MCF 10A (cell line): ENCODE results near the gene STK24. TPM values are rescaled to one million over a fixed set of nuclear protein-coding genes. Genes with fewer than 3 reads are reported as not detected.

Experiments used
- BruUV-seq: library from RNA; stranded (reverse); fragments of 400-500 nt; replicated peaks from 2 replicates; lab custom pipeline; 2021; lab: Mats Ljungman, UMichigan
- CTCF ChIA-PET: fragments of 300-600 bp; sonication (Branson Sonifier 250); formaldehyde crosslinking; extraction: SDS; loops from one replicate; lab custom pipeline; 2021; ENCODE audit warnings: antibody characterized with exemption, inconsistent platforms; lab: Yijun Ruan, JAX
- POLR2A ChIA-PET: fragments of 300-600, 350-650 bp; sonication (Branson Sonifier 250); formaldehyde crosslinking; extraction: SDS; loops from one replicate; lab custom pipeline; 2020; ENCODE audit warnings: antibody characterized with exemption, inconsistent platforms; lab: Yijun Ruan, JAX
- DNase-seq: peaks from one replicate; pipeline ENCODE4 v3.0.0-alpha.2; 2018; ENCODE audit not compliant: unreplicated experiment
- H3K27ac Mint-ChIP-seq: one replicate; pipeline ENCODE4 v1.8.0; 2022; ENCODE audit warnings: mild to moderate bottlenecking, low read depth, mixed read lengths; ENCODE audit not compliant: unreplicated experiment
- H3K27me3 Mint-ChIP-seq: one replicate; pipeline ENCODE4 v1.8.0; 2022; ENCODE audit warnings: mixed read lengths; ENCODE audit not compliant: insufficient read depth, unreplicated experiment
- H3K36me3 Mint-ChIP-seq: one replicate; pipeline ENCODE4 v1.8.0; 2022; ENCODE audit warnings: mild to moderate bottlenecking, moderate library complexity, mixed read lengths; ENCODE audit not compliant: insufficient read depth, unreplicated experiment
- H3K4me1 Mint-ChIP-seq: one replicate; pipeline ENCODE4 v1.8.0; 2022; ENCODE audit warnings: mixed read lengths; ENCODE audit not compliant: insufficient read depth, unreplicated experiment
- H3K4me3 Mint-ChIP-seq: one replicate; pipeline ENCODE4 v1.8.0; 2022; ENCODE audit warnings: mild to moderate bottlenecking, moderate library complexity, mixed read lengths; ENCODE audit not compliant: unreplicated experiment
- H3K9me3 Mint-ChIP-seq: one replicate; pipeline ENCODE4 v1.8.0; 2022; ENCODE audit warnings: mixed read lengths; ENCODE audit not compliant: unreplicated experiment
- CTCF ChIP-seq: fragments of 200-600 bp; IDR thresholded peaks from one replicate; pipeline ENCODE4 v1.8.0; 2022; ENCODE audit warnings: antibody characterized with exemption, mild to moderate bottlenecking; ENCODE audit not compliant: unreplicated experiment
- intact Hi-C: fragments of 100-400 bp; cut with micrococcal nuclease; formaldehyde crosslinking; loops from 2 replicates; pipeline ENCODE4 v1.14.1; 2022
- total RNA-seq: library from RNA; stranded (reverse); gene quantifications from 2 replicates; pipeline ENCODE4 v1.2.3, GENCODE V29; 2022

STK24 gene
- total RNA-seq, 1 experiment from 2014 or later = 200 TPM

DNA sequence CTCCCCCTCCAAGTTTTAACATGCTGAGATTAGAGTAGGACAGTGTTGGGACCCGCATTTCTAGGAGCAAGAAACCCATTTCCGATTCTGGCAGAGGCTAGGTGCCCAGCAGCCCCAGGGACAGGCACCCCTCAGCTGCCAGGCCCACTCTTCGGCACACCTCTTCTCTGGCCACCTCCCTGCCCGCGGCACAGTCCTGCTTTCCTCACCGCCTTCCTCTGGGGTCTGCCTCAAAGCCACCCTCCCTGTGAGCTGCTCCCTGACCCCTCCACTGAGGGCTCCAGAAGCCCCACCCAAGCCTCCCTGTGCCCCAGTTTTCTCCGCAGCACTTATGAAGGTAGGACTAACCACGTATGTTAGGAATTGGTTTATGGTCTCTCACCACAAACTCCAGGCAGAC, 79.9 kb downstream of the STK24 start:
- ChIA-PET CTCF (interaction anchor here (1.0 to 1.9 kb wide), 3 partner anchors 8 to 30 kb away, joined by 3 to 4 read pairs (median 3); no protein-coding TSS in a partner anchor), POLR2A (interaction anchor here (1.5 to 3.3 kb wide), 2 partner anchors 12 kb away, joined by 3 to 18 read pairs; no protein-coding TSS in a partner anchor)
- no peaks in the 10 kb centered on the region for H3K27me3 Mint-ChIP-seq
- H3K27ac Mint-ChIP-seq = no peak overlapping the region
- BruUV-seq = no TSS peak
- intact Hi-C loops = no loop called here
- H3K36me3 Mint-ChIP-seq = peaks cover 32% of the 10 kb centered on the region
- no peaks in the 10 kb centered on the region for H3K9me3 Mint-ChIP-seq
- no peak overlapping the region for H3K4me3 Mint-ChIP-seq
- no peak for DNase-seq
- H3K4me1 Mint-ChIP-seq = peaks cover 33% of the 10 kb centered on the region
- no peak for TF ChIP-seq CTCF

DNA sequence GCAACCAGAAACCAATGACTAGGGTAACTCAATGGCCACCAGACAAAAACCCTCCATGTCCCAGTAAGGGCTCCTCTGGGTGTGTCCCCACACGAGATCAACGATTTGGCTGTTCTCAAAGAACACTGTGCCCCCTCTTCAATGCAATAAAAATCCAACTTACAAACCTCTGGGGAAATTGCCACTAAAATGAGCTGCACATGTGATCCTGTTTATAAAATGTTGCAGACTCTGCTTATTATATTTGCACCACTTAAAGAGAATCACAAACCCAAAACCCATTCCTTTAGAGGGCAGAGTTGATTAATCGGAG, 80.5 kb downstream of the STK24 start:
- intact Hi-C loops = no loop called here
- H3K4me1 Mint-ChIP-seq = peaks cover 36% of the 10 kb centered on the region
- H3K4me3 Mint-ChIP-seq = no peak overlapping the region
- ChIA-PET CTCF (interaction anchor here (0.7 to 1.9 kb wide), 4 partner anchors 8 to 70 kb away, joined by 3 to 4 read pairs (median 4); no protein-coding TSS in a partner anchor), POLR2A (interaction anchor here (1.4 to 3.3 kb wide), 4 partner anchors 11 to 44 kb away, joined by 3 to 18 read pairs (median 8); no protein-coding TSS in a partner anchor)
- H3K9me3 Mint-ChIP-seq = no peaks in the 10 kb centered on the region
- BruUV-seq = no TSS peak
- no peak for DNase-seq
- TF ChIP-seq CTCF = no peak
- no peak overlapping the region for H3K27ac Mint-ChIP-seq
- peaks cover 32% of the 10 kb centered on the region for H3K36me3 Mint-ChIP-seq
- H3K27me3 Mint-ChIP-seq = no peaks in the 10 kb centered on the region

- H3K4me1 Mint-ChIP-seq = peaks cover 36% of the 10 kb centered on the region
- no peak overlapping the region for H3K27ac Mint-ChIP-seq
- H3K36me3 Mint-ChIP-seq = peaks cover 32% of the 10 kb centered on the region
- ChIA-PET POLR2A (interaction anchor here (0.7 to 3.3 kb wide), 5 partner anchors 11 to 122 kb away, joined by 3 to 18 read pairs (median 5); no protein-coding TSS in a partner anchor), CTCF (interaction anchor here (0.7 to 2.3 kb wide), 5 partner anchors 12 to 157 kb away, joined by 3 to 10 read pairs (median 4); no protein-coding TSS in a partner anchor)
- no peak for TF ChIP-seq CTCF
- BruUV-seq = no TSS peak
- peak; percentile 14 for DNase-seq
- H3K9me3 Mint-ChIP-seq = no peaks in the 10 kb centered on the region
- intact Hi-C loops = no loop called here
- H3K4me3 Mint-ChIP-seq = no peak overlapping the region
- no peaks in the 10 kb centered on the region for H3K27me3 Mint-ChIP-seq
Measured at GRCh38 chr13:98495627-98496478, 81.1 kb downstream of the STK24 start.

DNA sequence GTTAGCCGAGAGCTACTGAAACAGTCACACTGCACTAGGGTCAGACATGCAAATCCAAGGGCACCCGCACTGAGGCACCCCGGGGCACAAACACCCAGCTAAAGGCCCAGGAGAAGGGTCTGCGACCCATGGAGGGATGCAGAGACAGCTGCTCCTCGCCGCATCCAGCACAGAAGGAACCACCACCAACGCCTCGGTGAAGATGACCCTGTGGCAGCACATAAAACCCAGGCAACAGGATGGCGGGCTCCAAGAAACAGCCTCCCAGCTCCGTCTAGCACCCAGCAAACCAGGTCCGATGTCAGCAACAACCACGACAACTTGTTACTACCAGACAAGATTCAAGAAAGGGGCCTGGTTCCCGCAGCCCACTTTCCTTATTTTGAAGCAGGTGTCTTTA, 82.1 kb downstream of the STK24 start:
- DNase-seq = no peak
- Mint-ChIP-seq H3K4me3 (no peak overlapping the region), H3K9me3 (no peaks in the 10 kb centered on the region), H3K36me3 (peaks cover 34% of the 10 kb centered on the region), H3K27me3 (no peaks in the 10 kb centered on the region), H3K4me1 (peaks cover 38% of the 10 kb centered on the region), H3K27ac (no peak overlapping the region)
- no TSS peak for BruUV-seq
- intact Hi-C loops = no loop called here
- TF ChIP-seq CTCF = no peak
- ChIA-PET CTCF (interaction anchor here (0.5 to 2.3 kb wide), 4 partner anchors 11 to 99 kb away, joined by 3 to 10 read pairs (median 6); no protein-coding TSS in a partner anchor), POLR2A (interaction anchor here (1.3 to 3.3 kb wide), 5 partner anchors 10 to 76 kb away, joined by 4 to 18 read pairs (median 8); no protein-coding TSS in a partner anchor)
